CD14-positive monocyte (primary cell): ENCODE data around the gene ZNF267. TPM values are rescaled to one million over a fixed set of nuclear protein-coding genes. Genes with fewer than 3 reads are reported as not detected.
A peak's percentile ranks its signal among the peaks of the same experiment; 100 is the strongest.

Source experiments
- DNase-seq, 3 donors: peaks; one replicate each; pipeline ENCODE4 v3.0.0-alpha.2; 2011 to 2022
- H2AFZ ChIP-seq: 2 replicates; pipeline ENCODE4 v1.6.0; 2012; ENCODE audit warnings: mild to moderate bottlenecking, low read depth, low read length, inconsistent platforms; ENCODE audit not compliant: insufficient read depth, poor library complexity, severe bottlenecking
- H3K27ac ChIP-seq, 2 donors: 1 replicate in 1 of 2; 2 replicates in 1 of 2; pipeline ENCODE4 v1.5.1; 2012 to 2013; ENCODE audit warnings: low read length in 2 of 2, control low read depth in 1 of 2, inconsistent platforms in 1 of 2, low read depth in 1 of 2, mild to moderate bottlenecking in 1 of 2
- H3K27me3 ChIP-seq, 2 donors: one replicate each; pipeline versions ENCODE4 v1.6.0 to v1.6.1; 2011 to 2013; ENCODE audit warnings: low read length in 2 of 2; ENCODE audit not compliant: control insufficient read depth in 2 of 2, insufficient read depth in 2 of 2
- H3K36me3 ChIP-seq, 2 donors: replicated peaks in 1 of 2; 1 replicate in 1 of 2; 2 replicates in 1 of 2; pipeline versions ENCODE4 v1.5.1 to v1.6.1; 2012 to 2013; ENCODE audit warnings: low read length in 2 of 2, control low read depth in 1 of 2, inconsistent platforms in 1 of 2, mild to moderate bottlenecking in 1 of 2; ENCODE audit not compliant: insufficient read depth in 2 of 2, control insufficient read depth in 1 of 2
- H3K4me1 ChIP-seq, 2 donors: 1 replicate in 1 of 2; 2 replicates in 1 of 2; pipeline versions ENCODE4 v1.5.1 to v1.6.1; 2012 to 2013; ENCODE audit warnings: low read length in 2 of 2, control low read depth in 1 of 2, inconsistent platforms in 1 of 2, mild to moderate bottlenecking in 1 of 2, moderate library complexity in 1 of 2; ENCODE audit not compliant: insufficient read depth in 2 of 2, control insufficient read depth in 1 of 2
- H3K4me2 ChIP-seq: replicated peaks from 2 replicates; pipeline ENCODE3; 2012; ENCODE audit warnings: low read length, moderate library complexity, mild to moderate bottlenecking; ENCODE audit not compliant: poor library complexity, severe bottlenecking; ENCODE audit errors: extremely low read depth
- H3K4me3 ChIP-seq, 3 experiments: fragments of 200-600 bp in 1 of 3; sonication (generic) in 1 of 3; replicated peaks in 1 of 3; 1 replicate in 2 of 3; 2 replicates in 1 of 3; pipeline ENCODE4 v1.5.1; 2011 to 2013; ENCODE audit warnings: low read length in 3 of 3, mild to moderate bottlenecking in 3 of 3, control low read depth in 2 of 3, low read depth in 2 of 3, inconsistent platforms in 1 of 3, moderate library complexity in 1 of 3
- H3K79me2 ChIP-seq: 2 replicates; pipeline ENCODE4 v1.6.0; 2012; ENCODE audit warnings: mild to moderate bottlenecking, control low read depth, inconsistent platforms, low read length, moderate library complexity; ENCODE audit not compliant: insufficient read depth
- H3K9ac ChIP-seq: 2 replicates; pipeline ENCODE4 v1.6.0; 2017; ENCODE audit warnings: low read length, mild to moderate bottlenecking; ENCODE audit not compliant: insufficient read depth, poor library complexity, severe bottlenecking
- H3K9me3 ChIP-seq, 2 donors: replicated peaks in 1 of 2; 1 replicate in 1 of 2; 2 replicates in 1 of 2; pipeline versions ENCODE4 v1.5.1 to v1.6.1; 2012 to 2013; ENCODE audit warnings: low read length in 2 of 2, control low read depth in 1 of 2; ENCODE audit not compliant: control insufficient read depth in 1 of 2, insufficient read depth in 1 of 2
- H4K20me1 ChIP-seq: 2 replicates; pipeline ENCODE4 v1.6.0; 2012; ENCODE audit warnings: mild to moderate bottlenecking, low read length, control low read depth, moderate library complexity; ENCODE audit not compliant: insufficient read depth
- H3K27ac Mint-ChIP-seq, 7 donors: one replicate each; pipeline ENCODE4 v1.8.0; 2020; ENCODE audit warnings: mild to moderate bottlenecking in 7 of 7, mixed read lengths in 7 of 7, moderate library complexity in 6 of 7, inconsistent platforms in 2 of 7
- H3K27me3 Mint-ChIP-seq, 3 donors: one replicate each; pipeline ENCODE4 v1.8.0; 2021 to 2022; ENCODE audit warnings: low read depth in 3 of 3, mild to moderate bottlenecking in 3 of 3, mixed read lengths in 3 of 3, moderate library complexity in 3 of 3, inconsistent platforms in 1 of 3
- H3K36me3 Mint-ChIP-seq, 2 donors: one replicate each; pipeline ENCODE4 v1.8.0; 2020; ENCODE audit warnings: mixed read lengths in 2 of 2, inconsistent platforms in 1 of 2, mild to moderate bottlenecking in 1 of 2
- H3K4me1 Mint-ChIP-seq: one replicate; pipeline ENCODE4 v1.8.0; 2020; ENCODE audit warnings: mild to moderate bottlenecking, mixed read lengths
- H3K4me3 Mint-ChIP-seq, 2 donors: one replicate each; pipeline ENCODE4 v1.8.0; 2020; ENCODE audit warnings: mild to moderate bottlenecking in 2 of 2, mixed read lengths in 2 of 2, moderate library complexity in 1 of 2
- H3K9me3 Mint-ChIP-seq, 7 donors: one replicate each; pipeline ENCODE4 v1.8.0; 2020 to 2022; ENCODE audit warnings: mixed read lengths in 7 of 7, mild to moderate bottlenecking in 6 of 7, moderate library complexity in 6 of 7, inconsistent platforms in 2 of 7
- CTCF ChIP-seq: fragments of 200-600 bp; IDR thresholded peaks from one replicate; pipeline ENCODE4 v1.8.0; 2022; ENCODE audit warnings: antibody characterized with exemption, mild to moderate bottlenecking
- WGBS: methylation state at CpG from one replicate; pipeline ENCODE4 v1.1.5; 2013; ENCODE audit warnings: missing lambda C conversion rate; ENCODE audit not compliant: insufficient coverage; 5-methylcytosine and 5-hydroxymethylcytosine counted together
- intact Hi-C, 2 donors: fragments of 100-400 bp; cut with micrococcal nuclease; formaldehyde crosslinking; loops; one replicate each; pipeline versions ENCODE4 v1.15.0 to v1.15.1; 2023
- polyA plus RNA-seq, 3 donors: library from polyadenylated mRNA; depleted of rRNA in 1 of 3; unstranded in 2 of 3; stranded (reverse) in 1 of 3; fragments of 300-500 nt in 2 of 3; fragments of >200 nt in 1 of 3; fragmentation: Illumina TruSeq in 2 of 3; gene quantifications; 1 replicate in 2 of 3; 2 replicates in 1 of 3; pipeline ENCODE4 v1.2.3, GENCODE V29; 2012 to 2021

The ZNF267 gene
- polyA plus RNA-seq, 3 donors = 13.5 to 23.8 (median 18.0) TPM

DNA sequence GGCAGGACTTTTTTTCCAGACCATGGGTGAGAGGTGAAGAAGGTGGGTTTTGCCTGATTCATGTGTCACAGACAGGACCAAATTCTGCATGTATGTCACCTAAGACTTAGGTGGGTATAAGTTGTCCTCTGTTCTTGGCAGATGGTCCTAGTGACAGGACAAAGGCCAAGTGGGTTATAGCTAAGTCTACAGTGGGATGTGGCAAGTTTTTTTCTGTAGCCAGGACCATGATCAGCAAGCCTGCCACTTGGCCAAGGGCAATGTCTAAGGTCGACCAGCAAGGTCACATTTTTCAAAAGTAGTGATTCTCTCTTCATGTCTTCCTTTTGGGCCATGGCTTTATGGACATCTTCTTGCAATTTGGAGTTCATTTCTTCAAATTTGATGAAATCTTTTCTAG is 20.2 kb downstream of the ZNF267 start:
- intact Hi-C loops = no loop called here
- H4K20me1 ChIP-seq = peaks cover 65% of the 10 kb centered on the region

DNA sequence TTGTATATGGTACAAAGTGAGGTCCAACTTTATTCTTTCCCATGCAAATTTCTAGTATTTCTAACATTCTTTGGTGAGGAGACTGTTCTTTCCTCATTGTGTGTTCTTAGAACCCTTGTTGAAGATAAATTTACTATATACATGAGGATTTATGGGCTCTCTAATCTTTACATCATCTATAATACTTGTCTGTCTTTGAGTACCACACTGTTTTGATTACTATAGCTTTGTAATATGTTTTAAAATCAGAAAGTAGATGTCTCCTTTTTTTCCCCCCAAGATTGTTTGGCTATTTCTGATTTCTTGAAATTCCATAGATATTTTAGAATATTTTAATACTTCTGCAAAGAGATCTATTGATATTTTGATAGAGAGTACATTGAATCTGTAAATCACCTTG is 23.7 kb downstream of the ZNF267 start:
- H3K9me3 Mint-ChIP-seq = peaks cover 46 to 78% (median 68%) of the 10 kb centered on the region in 7 donors
- no peak overlapping the region for H3K27ac ChIP-seq
- no peak overlapping the region for H3K27ac Mint-ChIP-seq
- DNase-seq = no peak
- H3K4me2 ChIP-seq = no peak overlapping the region
- peaks cover 77% of the 10 kb centered on the region for H3K79me2 ChIP-seq
- H3K4me1 Mint-ChIP-seq = no peaks in the 10 kb centered on the region
- no peaks in the 10 kb centered on the region for H3K27me3 ChIP-seq
- no peak overlapping the region for H3K9ac ChIP-seq
- no peak for TF ChIP-seq CTCF
- H4K20me1 ChIP-seq = peaks cover 43% of the 10 kb centered on the region
- no peaks in the 10 kb centered on the region for H3K4me1 ChIP-seq
- intact Hi-C loops = no loop called here
- H2AFZ ChIP-seq = no peak overlapping the region
- H3K36me3 Mint-ChIP-seq = peaks cover 75 to 89% of the 10 kb centered on the region in 2 donors
- H3K9me3 ChIP-seq = peaks cover 37 to 71% of the 10 kb centered on the region in 2 donors
- H3K36me3 ChIP-seq = peaks cover 67 to 81% of the 10 kb centered on the region in 2 donors
- peak overlapping the region in 1 of 3 experiments; percentile 5 for H3K4me3 ChIP-seq
- no peak overlapping the region for H3K4me3 Mint-ChIP-seq
- H3K27me3 Mint-ChIP-seq = peaks cover 0 to 2% (median 0%) of the 10 kb centered on the region in 3 donors

More for the DNA sequence above, 20.2 kb downstream of the ZNF267 start:
- H3K4me3 ChIP-seq = no peak overlapping the region
- H3K36me3 ChIP-seq = peaks cover 96 to 100% of the 10 kb centered on the region in 2 donors
- DNase-seq = no peak
- no peaks in the 10 kb centered on the region for H3K27me3 ChIP-seq
- H3K79me2 ChIP-seq = peaks cover 94% of the 10 kb centered on the region
- H3K9me3 ChIP-seq = peaks cover 45 to 98% of the 10 kb centered on the region in 2 donors
- 100% methylated on average over 1 of the region's 1 CpG for WGBS
- no peak for TF ChIP-seq CTCF
- Mint-ChIP-seq H3K9me3 (peaks cover 58 to 91% (median 82%) of the 10 kb centered on the region in 7 donors), H3K4me3 (no peak overlapping the region), H3K27ac (peak overlapping the region in 4 of 7 donors; percentile 2 to 90 (median 69)), H3K36me3 (peaks cover 95 to 99% of the 10 kb centered on the region in 2 donors), H3K4me1 (no peaks in the 10 kb centered on the region), H3K27me3 (peaks cover 0 to 2% (median 0%) of the 10 kb centered on the region in 3 donors)
- no peak overlapping the region for H2AFZ ChIP-seq
- no peak overlapping the region for H3K9ac ChIP-seq
- H3K27ac ChIP-seq = peak overlapping the region in 1 of 2 donors; percentile 5
- no peak overlapping the region for H3K4me2 ChIP-seq
- H3K4me1 ChIP-seq = no peaks in the 10 kb centered on the region
